SU-DHL-6 (cell line): Measurements from ENCODE around the gene B3GAT2.

ENCODE experiments used
- H2AFZ ChIP-seq: fragments of 200-600 bp; sonication (generic); 2 replicates; pipeline ENCODE4 v1.6.1; 2014; ENCODE audit warnings: low read depth, mild to moderate bottlenecking, moderate library complexity, mixed read lengths, antibody characterized with exemption, low read length; ENCODE audit not compliant: severe bottlenecking
- H3F3A ChIP-seq: fragments of 200-600 bp; shearing (Covaris generic); 2 replicates; pipeline ENCODE4 v1.6.0; 2016; ENCODE audit warnings: antibody characterized with exemption, mild to moderate bottlenecking; ENCODE audit not compliant: insufficient read depth
- H3K27ac ChIP-seq: fragments of 200-600 bp; sonication (generic); 2 replicates; pipeline ENCODE4 v1.5.1; 2016; ENCODE audit warnings: low read depth, mild to moderate bottlenecking, low read length, moderate library complexity, mixed read lengths
- H3K27me3 ChIP-seq: fragments of 200-600 bp; sonication (generic), shearing (Covaris generic); 2 replicates; pipeline ENCODE4 v1.6.0; 2014; ENCODE audit warnings: mild to moderate bottlenecking, low read length
- H3K36me3 ChIP-seq: fragments of 200-600 bp; sonication (generic); 2 replicates; pipeline ENCODE4 v1.6.1; 2014; ENCODE audit warnings: mild to moderate bottlenecking, low read length, mixed read lengths
- H3K4me2 ChIP-seq: fragments of 300-600, 200-600 bp; shearing (Covaris generic), sonication (generic); 2 replicates; pipeline ENCODE4 v1.6.0; 2014; ENCODE audit warnings: low read length, low read depth, mild to moderate bottlenecking; ENCODE audit not compliant: poor library complexity, severe bottlenecking
- H3K4me3 ChIP-seq: fragments of 200-600 bp; sonication (generic); 2 replicates; pipeline ENCODE4 v1.5.1; 2014; ENCODE audit warnings: antibody characterized with exemption, low read length, mild to moderate bottlenecking, mixed read lengths; ENCODE audit not compliant: insufficient read depth, poor library complexity, severe bottlenecking
- H3K79me2 ChIP-seq: fragments of 200-600 bp; sonication (generic); 2 replicates; pipeline ENCODE4 v1.6.1; 2014; ENCODE audit warnings: mild to moderate bottlenecking, low read length, moderate library complexity; ENCODE audit not compliant: insufficient read depth
- H3K9ac ChIP-seq: fragments of 200-600 bp; sonication (generic); 2 replicates; pipeline ENCODE4 v1.7.0; 2014; ENCODE audit warnings: mild to moderate bottlenecking, low read length
- H3K9me2 ChIP-seq: fragments of 200-600 bp; sonication (generic); replicated peaks from 2 replicates; pipeline ENCODE4 v1.6.1; 2014; ENCODE audit warnings: low read length; ENCODE audit not compliant: insufficient read depth
- H3K9me3 ChIP-seq: fragments of 200-600 bp; sonication (generic); 2 replicates; pipeline ENCODE4 v1.6.1; 2014; ENCODE audit warnings: low read length, mixed read lengths; ENCODE audit not compliant: insufficient read depth
- H4K20me1 ChIP-seq: fragments of 200-600 bp; sonication (generic); 2 replicates; pipeline ENCODE4 v1.6.1; 2014; ENCODE audit warnings: low read depth, mild to moderate bottlenecking, antibody characterized with exemption, low read length, moderate library complexity, mixed read lengths
- CTCF ChIP-seq: fragments of 200-600 bp; sonication (generic); IDR thresholded peaks from one replicate; pipeline ENCODE4 v1.5.1; 2017; ENCODE audit warnings: antibody characterized with exemption, mild to moderate bottlenecking, low read length, moderate library complexity; ENCODE audit not compliant: insufficient read depth, poor library complexity, severe bottlenecking
- EZH2phosphoT487 ChIP-seq: fragments of 200-600 bp; sonication (generic), shearing (Covaris generic); conservative IDR thresholded peaks from 2 replicates; pipeline ENCODE4 v1.6.1; 2018; ENCODE audit warnings: mild to moderate bottlenecking, antibody characterized with exemption, low read length, moderate library complexity, mixed read lengths

Gene B3GAT2

DNA sequence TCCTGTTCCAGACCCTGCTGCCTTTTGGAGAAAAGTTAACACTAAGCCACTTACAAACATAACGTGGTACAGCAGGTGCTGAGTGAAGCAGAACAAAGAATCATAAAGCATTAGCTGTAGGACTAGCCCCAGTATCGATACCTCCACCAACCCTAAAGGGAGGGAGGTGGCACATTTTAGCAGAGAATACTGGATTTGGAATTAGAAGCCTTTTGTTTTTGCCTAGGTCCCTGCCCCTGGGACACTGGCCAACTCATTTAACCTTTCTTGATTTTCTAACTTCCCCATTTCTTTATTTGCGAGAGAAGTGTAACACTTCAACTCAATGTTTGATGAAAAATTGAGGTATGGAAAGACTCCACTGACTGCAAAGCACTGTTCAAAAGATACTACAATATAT lies 93.5 kb downstream of the B3GAT2 start:
- Histone ChIP-seq H3K4me2 (no peak overlapping the region), H3K79me2 (no peaks in the 10 kb centered on the region), H3K27me3 (no peaks in the 10 kb centered on the region), H3K36me3 (no peaks in the 10 kb centered on the region), H3K4me3 (no peak overlapping the region), H3F3A (no peaks in the 10 kb centered on the region), H4K20me1 (no peaks in the 10 kb centered on the region), H3K27ac (peak overlapping the region; percentile 3; the same call in 1 of the 2 replicates), H3K9ac (no peak overlapping the region), H3K9me2 (no peaks in the 10 kb centered on the region), H2AFZ (no peak overlapping the region), H3K9me3 (no peaks in the 10 kb centered on the region)
- TF ChIP-seq EZH2phosphoT487 = no peak
- TF ChIP-seq CTCF = no peak

GRCh38 chr6:70860920-70861319 lies 95.9 kb downstream of the B3GAT2 start:
- Histone ChIP-seq H3K27me3 (no peaks in the 10 kb centered on the region), H3K4me3 (no peak overlapping the region), H3K9ac (no peak overlapping the region), H3K79me2 (no peaks in the 10 kb centered on the region), H4K20me1 (no peaks in the 10 kb centered on the region), H3K9me3 (no peaks in the 10 kb centered on the region), H3F3A (peaks cover 14% of the 10 kb centered on the region), H3K4me2 (no peak overlapping the region), H3K36me3 (no peaks in the 10 kb centered on the region), H2AFZ (no peak overlapping the region), H3K9me2 (no peaks in the 10 kb centered on the region), H3K27ac (no peak overlapping the region)
- TF ChIP-seq EZH2phosphoT487 (no peak), CTCF (no peak)

DNA sequence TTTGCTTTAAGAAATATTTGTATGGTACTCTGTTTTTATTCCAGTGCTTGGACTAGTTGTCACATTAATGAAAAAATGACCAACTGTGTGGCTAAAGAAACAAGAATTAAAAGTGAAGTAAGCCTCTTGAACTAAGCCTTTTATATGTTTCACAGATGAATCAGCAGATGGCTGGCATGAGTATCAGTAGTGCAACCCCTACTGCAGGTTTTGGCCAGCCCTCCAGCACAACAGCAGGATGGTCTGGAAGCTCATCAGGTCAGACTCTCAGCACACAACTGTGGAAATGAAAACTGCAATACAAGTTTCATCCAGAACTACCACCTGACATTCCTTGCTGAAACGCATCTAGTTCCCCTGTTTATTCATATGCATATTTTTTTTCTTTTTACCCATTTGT lies 96.8 kb downstream of the B3GAT2 start:
- Histone ChIP-seq H3K4me3 (no peak overlapping the region), H3K27ac (peak overlapping the region; percentile 91; the same call in 1 of the 2 replicates), H3K9me2 (no peaks in the 10 kb centered on the region), H3K36me3 (no peaks in the 10 kb centered on the region), H3K4me2 (peak overlapping the region; percentile 82), H3K9ac (no peak overlapping the region), H3K9me3 (no peaks in the 10 kb centered on the region), H3K79me2 (no peaks in the 10 kb centered on the region), H3K27me3 (no peaks in the 10 kb centered on the region), H3F3A (peaks cover 14% of the 10 kb centered on the region), H4K20me1 (no peaks in the 10 kb centered on the region), H2AFZ (no peak overlapping the region)
- TF ChIP-seq EZH2phosphoT487 = no peak
- TF ChIP-seq CTCF = no peak
